ENCODE results near the gene FGF7.

DNA sequence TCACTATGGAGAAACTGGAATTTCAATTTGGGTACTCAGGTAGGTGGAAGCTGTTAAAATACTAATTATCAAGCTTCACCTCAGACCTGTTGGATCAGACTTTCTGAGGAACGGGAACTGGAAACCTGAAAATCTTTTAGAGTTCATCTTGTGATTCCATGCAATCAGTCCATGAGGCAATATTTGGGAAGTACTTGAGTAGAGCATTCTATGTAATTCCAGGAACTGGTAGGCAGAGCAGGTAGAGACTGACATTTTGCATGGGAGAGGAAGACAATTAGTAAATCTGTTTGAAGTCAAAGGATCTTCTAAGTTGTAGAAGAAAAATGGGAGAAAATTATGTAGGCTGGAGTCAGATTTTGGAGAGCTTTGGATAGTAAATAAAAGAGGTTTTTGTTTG is 43.1 kb downstream of the FGF7 start:
- TF ChIP-seq POLR2A (IDR thresholded peaks at IDR 0.05; ENCODE audit: low read length): no peak
- TF ChIP-seq GATA1 (IDR thresholded peaks at IDR 0.05; ENCODE audit: low read depth, low read length): no peak

Measured in erythroblast (primary cell).